ENCODE results near the gene KDM1A. TPM values are rescaled to one million over a fixed set of nuclear protein-coding genes. Genes with fewer than 3 reads are reported as not detected.

Gene KDM1A
- total and polyA plus RNA-seq, 5 donors from 2014 or later: 30.9 to 41.3 (median 37.4) TPM

- no peaks in the 10 kb centered on the region for H3K27me3 Mint-ChIP-seq
- H3K4me3 ChIP-seq (ENCODE audit: low read depth, low read length): no peak overlapping the region
- no peaks in the 10 kb centered on the region for H3K9me3 ChIP-seq (ENCODE audit: control insufficient read depth in 2 of 2, low read length in 2 of 2)
- H3K4me3 Mint-ChIP-seq: peak overlapping the region in 2 of 4 donors; percentile 39 to 61
- H3K36me3 ChIP-seq (ENCODE audit: control insufficient read depth, insufficient read depth, low read length): no peaks in the 10 kb centered on the region
- H3K27ac ChIP-seq (ENCODE audit: insufficient read depth, low read length, poor library complexity, severe bottlenecking): no peak overlapping the region
- peaks cover 42% of the 10 kb centered on the region for H3K4me1 ChIP-seq (ENCODE audit: control insufficient read depth, insufficient read depth, low read length, poor library complexity, severe bottlenecking)
- DNase-seq: no peak
- peaks cover 10% of the 10 kb centered on the region for H3K36me3 Mint-ChIP-seq
- H3K4me1 Mint-ChIP-seq: peaks cover 32 to 89% (median 64%) of the 10 kb centered on the region in 4 donors
- H3K27me3 ChIP-seq (ENCODE audit: control insufficient read depth, insufficient read depth, low read length): no peaks in the 10 kb centered on the region
- no peak for ATAC-seq (ENCODE audit: low read depth in 2 of 2)
- peaks cover 0 to 1% (median 0%) of the 10 kb centered on the region in 7 donors for H3K9me3 Mint-ChIP-seq
- H3K27ac Mint-ChIP-seq: peak overlapping the region; percentile 76 to 85 (median 80)
These were observed 92.6 kb downstream of the KDM1A start for GRCh38 chr1:23111600-23112535.

GRCh38 chr1:23114424-23115079 is 95.3 kb downstream of the KDM1A start:
- peak overlapping the region; percentile 42 for H3K4me3 ChIP-seq (ENCODE audit: low read depth, low read length)
- H3K36me3 Mint-ChIP-seq: no peaks in the 10 kb centered on the region
- peaks cover 52% of the 10 kb centered on the region for H3K4me1 ChIP-seq (ENCODE audit: control insufficient read depth, insufficient read depth, low read length, poor library complexity, severe bottlenecking)
- peaks cover 44 to 90% (median 65%) of the 10 kb centered on the region in 4 donors for H3K4me1 Mint-ChIP-seq
- H3K9me3 ChIP-seq (ENCODE audit: control insufficient read depth in 2 of 2, low read length in 2 of 2): no peaks in the 10 kb centered on the region
- peak in 2 of 3 donors; percentile 17 to 70 for DNase-seq
- H3K27ac Mint-ChIP-seq: peak overlapping the region; percentile 61 to 84 (median 65)
- no peaks in the 10 kb centered on the region for H3K27me3 ChIP-seq (ENCODE audit: control insufficient read depth, insufficient read depth, low read length)
- H3K36me3 ChIP-seq (ENCODE audit: control insufficient read depth, insufficient read depth, low read length): no peaks in the 10 kb centered on the region
- no peaks in the 10 kb centered on the region for H3K9me3 Mint-ChIP-seq
- H3K4me3 Mint-ChIP-seq: peak overlapping the region in 3 of 4 donors; percentile 33 to 75 (median 43)
- no peaks in the 10 kb centered on the region for H3K27me3 Mint-ChIP-seq
- ATAC-seq (ENCODE audit: low read depth in 2 of 2): peak; percentile 53 to 59
- peak overlapping the region; percentile 38 for H3K27ac ChIP-seq (ENCODE audit: insufficient read depth, low read length, poor library complexity, severe bottlenecking)

GRCh38 chr1:23116216-23116836 is 97.1 kb downstream of the KDM1A start:
- Mint-ChIP-seq H3K4me3 (peak overlapping the region in 2 of 4 donors; percentile 5 to 8), H3K27me3 (no peaks in the 10 kb centered on the region), H3K9me3 (no peaks in the 10 kb centered on the region), H3K4me1 (peaks cover 50 to 86% (median 63%) of the 10 kb centered on the region in 4 donors), H3K27ac (peak overlapping the region in 2 of 3 donors; percentile 21 to 36), H3K36me3 (no peaks in the 10 kb centered on the region)
- no peak for DNase-seq
- peak overlapping the region; percentile 14 for H3K27ac ChIP-seq (ENCODE audit: insufficient read depth, low read length, poor library complexity, severe bottlenecking)
- H3K36me3 ChIP-seq (ENCODE audit: control insufficient read depth, insufficient read depth, low read length): no peaks in the 10 kb centered on the region
- no peak for ATAC-seq (ENCODE audit: low read depth in 2 of 2)
- no peak overlapping the region for H3K4me3 ChIP-seq (ENCODE audit: low read depth, low read length)
- H3K9me3 ChIP-seq (ENCODE audit: control insufficient read depth in 2 of 2, low read length in 2 of 2): no peaks in the 10 kb centered on the region
- H3K27me3 ChIP-seq (ENCODE audit: control insufficient read depth, insufficient read depth, low read length): no peaks in the 10 kb centered on the region
- H3K4me1 ChIP-seq (ENCODE audit: control insufficient read depth, insufficient read depth, low read length, poor library complexity, severe bottlenecking): peaks cover 54% of the 10 kb centered on the region

GRCh38 chr1:23116921-23117699 is 97.8 kb downstream of the KDM1A start:
- H3K9me3 Mint-ChIP-seq: no peaks in the 10 kb centered on the region
- H3K36me3 Mint-ChIP-seq: no peaks in the 10 kb centered on the region
- no peak for DNase-seq
- H3K9me3 ChIP-seq (ENCODE audit: control insufficient read depth in 2 of 2, low read length in 2 of 2): no peaks in the 10 kb centered on the region
- no peaks in the 10 kb centered on the region for H3K36me3 ChIP-seq (ENCODE audit: control insufficient read depth, insufficient read depth, low read length)
- no peak overlapping the region for H3K27ac ChIP-seq (ENCODE audit: insufficient read depth, low read length, poor library complexity, severe bottlenecking)
- no peak overlapping the region for H3K4me3 ChIP-seq (ENCODE audit: low read depth, low read length)
- H3K27ac Mint-ChIP-seq: peak overlapping the region in 2 of 3 donors; percentile 36 to 38
- H3K27me3 ChIP-seq (ENCODE audit: control insufficient read depth, insufficient read depth, low read length): no peaks in the 10 kb centered on the region
- no peaks in the 10 kb centered on the region for H3K27me3 Mint-ChIP-seq
- no peak for ATAC-seq (ENCODE audit: low read depth in 2 of 2)
- H3K4me1 ChIP-seq (ENCODE audit: control insufficient read depth, insufficient read depth, low read length, poor library complexity, severe bottlenecking): peaks cover 48% of the 10 kb centered on the region
- H3K4me3 Mint-ChIP-seq: peak overlapping the region in 1 of 4 donors; percentile 40
- peaks cover 47 to 80% (median 58%) of the 10 kb centered on the region in 4 donors for H3K4me1 Mint-ChIP-seq

GRCh38 chr1:23118407-23118806 is 99.1 kb downstream of the KDM1A start:
- no peaks in the 10 kb centered on the region for H3K9me3 ChIP-seq (ENCODE audit: control insufficient read depth in 2 of 2, low read length in 2 of 2)
- H3K4me3 ChIP-seq (ENCODE audit: low read depth, low read length): peak overlapping the region; percentile 62
- H3K27ac Mint-ChIP-seq: peak overlapping the region in 2 of 3 donors; percentile 94 to 96
- peak overlapping the region; percentile 79 for H3K27ac ChIP-seq (ENCODE audit: insufficient read depth, low read length, poor library complexity, severe bottlenecking)
- DNase-seq (no peak), ATAC-seq (ENCODE audit: low read depth in 2 of 2) (no peak)
- H3K4me1 Mint-ChIP-seq: peaks cover 42 to 74% (median 56%) of the 10 kb centered on the region in 4 donors
- peaks cover 42% of the 10 kb centered on the region for H3K4me1 ChIP-seq (ENCODE audit: control insufficient read depth, insufficient read depth, low read length, poor library complexity, severe bottlenecking)
- H3K36me3 Mint-ChIP-seq: no peaks in the 10 kb centered on the region
- H3K27me3 Mint-ChIP-seq: no peaks in the 10 kb centered on the region
- no peaks in the 10 kb centered on the region for H3K9me3 Mint-ChIP-seq
- no peaks in the 10 kb centered on the region for H3K36me3 ChIP-seq (ENCODE audit: control insufficient read depth, insufficient read depth, low read length)
- no peaks in the 10 kb centered on the region for H3K27me3 ChIP-seq (ENCODE audit: control insufficient read depth, insufficient read depth, low read length)
- peak overlapping the region in 3 of 4 donors; percentile 70 to 90 (median 75) for H3K4me3 Mint-ChIP-seq

- peak; percentile 26 to 81 (median 61) for DNase-seq
- H3K36me3 ChIP-seq (ENCODE audit: control insufficient read depth, insufficient read depth, low read length): no peaks in the 10 kb centered on the region
- ATAC-seq (ENCODE audit: low read depth in 2 of 2): peak; percentile 67 to 77
- Mint-ChIP-seq H3K36me3 (no peaks in the 10 kb centered on the region), H3K4me3 (peak overlapping the region; percentile 70 to 90 (median 77)), H3K4me1 (peaks cover 47 to 75% (median 56%) of the 10 kb centered on the region in 4 donors), H3K9me3 (no peaks in the 10 kb centered on the region), H3K27me3 (no peaks in the 10 kb centered on the region), H3K27ac (peak overlapping the region; percentile 72 to 96 (median 94))
- H3K4me1 ChIP-seq (ENCODE audit: control insufficient read depth, insufficient read depth, low read length, poor library complexity, severe bottlenecking): peaks cover 35% of the 10 kb centered on the region
- H3K27me3 ChIP-seq (ENCODE audit: control insufficient read depth, insufficient read depth, low read length): no peaks in the 10 kb centered on the region
- peak overlapping the region; percentile 79 for H3K27ac ChIP-seq (ENCODE audit: insufficient read depth, low read length, poor library complexity, severe bottlenecking)
- H3K4me3 ChIP-seq (ENCODE audit: low read depth, low read length): peak overlapping the region; percentile 62
- H3K9me3 ChIP-seq (ENCODE audit: control insufficient read depth in 2 of 2, low read length in 2 of 2): no peaks in the 10 kb centered on the region
These were observed 99.9 kb downstream of the KDM1A start for GRCh38 chr1:23118957-23119792.
